Lung (tissue), 12 donors: ENCODE data around the gene CARD11. TPM values are rescaled to one million over a fixed set of nuclear protein-coding genes. Genes with fewer than 3 reads are reported as not detected.

ENCODE experiments used
- ATAC-seq: fragments of 200-7000 bp; cut with Tn5 transposase; one replicate; pipeline ENCODE4 v1.9.1; 2020; ENCODE audit warnings: moderate number of reproducible peaks; ENCODE audit not compliant: insufficient read depth, low FRiP score
- DNase-seq, 3 donors: peaks; one replicate each; pipeline ENCODE4 v3.0.0-alpha.2; 2013 to 2017
- H3K27ac ChIP-seq, 2 donors: one replicate each; pipeline ENCODE4 v1.5.1; 2013; ENCODE audit warnings: mild to moderate bottlenecking in 2 of 2, moderate library complexity in 2 of 2, control low read depth in 1 of 2, inconsistent platforms in 1 of 2, low read depth in 1 of 2, low read length in 1 of 2
- H3K27me3 ChIP-seq, 3 donors: one replicate each; pipeline ENCODE4 v1.5.1; 2013; ENCODE audit warnings: low read length in 2 of 3; ENCODE audit not compliant: control insufficient read depth in 3 of 3, insufficient read depth in 3 of 3
- H3K36me3 ChIP-seq, 4 donors: one replicate each; pipeline ENCODE4 v1.5.1; 2013; ENCODE audit warnings: low read length in 4 of 4, mild to moderate bottlenecking in 1 of 4, moderate library complexity in 1 of 4; ENCODE audit not compliant: control insufficient read depth in 4 of 4, insufficient read depth in 4 of 4
- H3K4me1 ChIP-seq, 5 donors: one replicate each; pipeline ENCODE4 v1.5.1; 2013; ENCODE audit warnings: low read length in 5 of 5, mild to moderate bottlenecking in 2 of 5, moderate library complexity in 1 of 5; ENCODE audit not compliant: control insufficient read depth in 5 of 5, insufficient read depth in 5 of 5
- H3K4me3 ChIP-seq: one replicate; pipeline ENCODE4 v1.5.1; 2013; ENCODE audit warnings: mild to moderate bottlenecking, control low read depth, moderate library complexity
- H3K9ac ChIP-seq, 2 donors: one replicate each; pipeline ENCODE4 v1.5.1; 2013; ENCODE audit warnings: low read length in 2 of 2, control low read depth in 1 of 2; ENCODE audit not compliant: insufficient read depth in 1 of 2
- H3K9me3 ChIP-seq, 4 donors: one replicate each; pipeline ENCODE4 v1.5.1; 2013; ENCODE audit warnings: low read length in 3 of 4, mild to moderate bottlenecking in 1 of 4, moderate library complexity in 1 of 4; ENCODE audit not compliant: control insufficient read depth in 4 of 4, insufficient read depth in 3 of 4
- WGBS, 2 donors: extraction: QIAGEN DNeasy Blood & Tissue Kit; methylation state at CpG; one replicate each; pipeline ENCODE4 v1.1.7; 2013; 5-methylcytosine and 5-hydroxymethylcytosine counted together
- polyA plus RNA-seq, 2 donors: library from polyadenylated mRNA; stranded (reverse); fragments of 200-250 nt; gene quantifications; one replicate each; pipeline ENCODE4 v1.2.1, GENCODE V29; 2013
- total RNA-seq, 2 donors: library from RNA; depleted of rRNA in 1 of 2; stranded (reverse); fragments of >200 nt in 1 of 2; gene quantifications; one replicate each; pipeline ENCODE4 v1.2.1, GENCODE V29; 2014 to 2021
- TF ChIP-seq, protein P1 (sequence below): IDR thresholded peaks from 2 replicates; pipeline ENCODE4 v1.5.1; 2012; ENCODE audit warnings: mild to moderate bottlenecking; ENCODE audit errors: control extremely low read depth, extremely low read depth
- donor health status: control.
- donor health status: control.
- donor health status: Bipolar disorder and iron deficiency.
- donor health status: healthy.
- donor health status: DM: yes; HTN: yes; CAD: no.

Gene CARD11
- total and polyA plus RNA-seq, 4 donors = 1.5 to 4.3 (median 3.7) TPM

GRCh38 chr7:2876031-2876731, 167.5 kb downstream of the CARD11 start:
- no peaks in the 10 kb centered on the region for H3K9me3 ChIP-seq
- H3K4me3 ChIP-seq = no peak overlapping the region
- ATAC-seq (no peak), DNase-seq (no peak)
- H3K36me3 ChIP-seq = no peaks in the 10 kb centered on the region
- TF ChIP-seq, protein P1, sequence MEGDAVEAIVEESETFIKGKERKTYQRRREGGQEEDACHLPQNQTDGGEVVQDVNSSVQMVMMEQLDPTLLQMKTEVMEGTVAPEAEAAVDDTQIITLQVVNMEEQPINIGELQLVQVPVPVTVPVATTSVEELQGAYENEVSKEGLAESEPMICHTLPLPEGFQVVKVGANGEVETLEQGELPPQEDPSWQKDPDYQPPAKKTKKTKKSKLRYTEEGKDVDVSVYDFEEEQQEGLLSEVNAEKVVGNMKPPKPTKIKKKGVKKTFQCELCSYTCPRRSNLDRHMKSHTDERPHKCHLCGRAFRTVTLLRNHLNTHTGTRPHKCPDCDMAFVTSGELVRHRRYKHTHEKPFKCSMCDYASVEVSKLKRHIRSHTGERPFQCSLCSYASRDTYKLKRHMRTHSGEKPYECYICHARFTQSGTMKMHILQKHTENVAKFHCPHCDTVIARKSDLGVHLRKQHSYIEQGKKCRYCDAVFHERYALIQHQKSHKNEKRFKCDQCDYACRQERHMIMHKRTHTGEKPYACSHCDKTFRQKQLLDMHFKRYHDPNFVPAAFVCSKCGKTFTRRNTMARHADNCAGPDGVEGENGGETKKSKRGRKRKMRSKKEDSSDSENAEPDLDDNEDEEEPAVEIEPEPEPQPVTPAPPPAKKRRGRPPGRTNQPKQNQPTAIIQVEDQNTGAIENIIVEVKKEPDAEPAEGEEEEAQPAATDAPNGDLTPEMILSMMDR = no peak
- no peak overlapping the region for H3K9ac ChIP-seq
- no peaks in the 10 kb centered on the region for H3K27me3 ChIP-seq
- H3K4me1 ChIP-seq = peaks cover 0 to 10% (median 2%) of the 10 kb centered on the region in 5 donors
- WGBS, 2 donors = 83 to 86% methylated on average over 24 of the region's 24 CpGs
- no peak overlapping the region for H3K27ac ChIP-seq

- no peaks in the 10 kb centered on the region for H3K36me3 ChIP-seq
- WGBS, 2 donors = 53 to 58% methylated on average over 7 of the region's 7 CpGs
- H3K27ac ChIP-seq = no peak overlapping the region
- ATAC-seq (no peak), DNase-seq (peak in 2 of 3 donors; percentile 35 to 47)
- TF ChIP-seq, protein P1 = no peak
- no peak overlapping the region for H3K9ac ChIP-seq
- no peak overlapping the region for H3K4me3 ChIP-seq
- no peaks in the 10 kb centered on the region for H3K9me3 ChIP-seq
- peaks cover 0 to 9% (median 0%) of the 10 kb centered on the region in 5 donors for H3K4me1 ChIP-seq
- H3K27me3 ChIP-seq = no peaks in the 10 kb centered on the region
These were observed 169.7 kb downstream of the CARD11 start for GRCh38 chr7:2873686-2874551.

DNA sequence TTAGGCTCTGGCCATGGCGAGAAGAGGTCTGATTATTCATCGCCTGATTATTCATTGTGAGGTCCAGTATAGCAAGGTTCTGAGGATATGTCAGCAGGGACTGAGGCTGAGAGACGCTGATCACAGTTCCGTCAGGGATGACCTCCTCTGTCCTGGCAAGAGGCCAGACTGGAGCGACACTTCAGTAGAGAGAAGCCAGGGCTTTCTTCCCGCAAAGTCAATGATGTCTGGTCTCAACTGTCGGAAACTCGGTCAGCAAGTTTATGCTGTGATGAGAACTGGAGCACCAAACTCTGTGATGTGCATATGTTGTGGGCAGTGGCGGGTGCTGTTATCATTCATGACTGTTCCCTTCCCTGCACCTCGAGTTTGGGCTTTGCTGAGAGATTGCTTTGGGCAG, 170.5 kb downstream of the CARD11 start:
- Histone ChIP-seq H3K4me3 (no peak overlapping the region), H3K27me3 (no peaks in the 10 kb centered on the region), H3K9ac (no peak overlapping the region), H3K36me3 (no peaks in the 10 kb centered on the region), H3K27ac (no peak overlapping the region), H3K9me3 (no peaks in the 10 kb centered on the region), H3K4me1 (peaks cover 0 to 9% (median 0%) of the 10 kb centered on the region in 5 donors)
- TF ChIP-seq, protein P1 = no peak
- DNase-seq (peak in 2 of 3 donors; percentile 40 to 47), ATAC-seq (no peak)
- 63 to 67% methylated on average over 10 of the region's 10 CpGs for WGBS, 2 donors
